Measurements from ENCODE around the gene RAD51B. TPM values are rescaled to one million over a fixed set of nuclear protein-coding genes. Genes with fewer than 3 reads are reported as not detected.

Gene RAD51B
- total RNA-seq, 1 experiment from 2014 or later: 16.7 TPM

- Histone ChIP-seq H3K27me3 (ENCODE audit: insufficient read depth, low read length) (no peaks in the 10 kb centered on the region), H2BK20ac (ENCODE audit: low read depth, low read length, poor library complexity, severe bottlenecking) (no peak overlapping the region), H3K79me2 (ENCODE audit: insufficient read depth, low read length) (no peaks in the 10 kb centered on the region), H3K4me2 (ENCODE audit: insufficient read depth, insufficient read length, low read length) (no peak overlapping the region), H3K23ac (ENCODE audit: insufficient read length, low read depth, low read length) (no peak overlapping the region), H2BK5ac (ENCODE audit: insufficient read length, low read length) (no peak overlapping the region), H4K91ac (ENCODE audit: insufficient read length, low read depth, low read length) (no peak overlapping the region), H3K23me2 (ENCODE audit: insufficient read length, low read depth, low read length, poor library complexity, severe bottlenecking) (no peaks in the 10 kb centered on the region), H2AFZ (ENCODE audit: low read length) (no peak overlapping the region), H3K18ac (ENCODE audit: insufficient read length, low read depth, low read length) (no peak overlapping the region), H4K8ac (replicated peaks; ENCODE audit: insufficient read length, low read depth, low read length) (no peak overlapping the region), H3K27ac (ENCODE audit: insufficient read length, low read depth, low read length) (no peak overlapping the region), H2BK12ac (ENCODE audit: insufficient read length, low read depth, low read length) (no peak overlapping the region), H2BK120ac (ENCODE audit: low read depth, low read length, poor library complexity, severe bottlenecking) (no peak overlapping the region), H4K20me1 (ENCODE audit: control insufficient read depth, insufficient read depth, insufficient read length) (no peaks in the 10 kb centered on the region), H3K9me3 (ENCODE audit: control insufficient read depth, low read depth, low read length) (no peaks in the 10 kb centered on the region), H3K4me1 (ENCODE audit: insufficient read depth, low read length) (peaks cover 5% of the 10 kb centered on the region; the same call in 1 of the 2 replicates), H3K79me1 (ENCODE audit: insufficient read depth, low read depth, low read length, poor library complexity, severe bottlenecking) (no peaks in the 10 kb centered on the region), H3K14ac (ENCODE audit: insufficient read depth, low read length) (no peak overlapping the region), H3K56ac (ENCODE audit: insufficient read length, low read depth, low read length) (no peak overlapping the region), H3K9ac (ENCODE audit: extremely low read depth, insufficient read length, low read length) (no peak overlapping the region), H4K5ac (ENCODE audit: insufficient read length, low read depth, low read length) (no peak overlapping the region), H3T11ph (ENCODE audit: low read length) (no peak overlapping the region), H2AK5ac (ENCODE audit: insufficient read length, low read length) (no peak overlapping the region), H3K4ac (ENCODE audit: low read depth, low read length) (no peak overlapping the region), H2BK15ac (ENCODE audit: low read depth, low read length) (no peak overlapping the region)
- H3K4me1 Mint-ChIP-seq: peaks cover 27 to 30% of the 10 kb centered on the region in 2 experiments
- H3K4me3 Mint-ChIP-seq: no peak overlapping the region
- no peak for DNase-seq
- TF ChIP-seq CTCF (conservative IDR thresholded peaks at IDR 0.05): no peak
- no CpG with 5 or more reads among the region's 5 CpGs for WGBS (ENCODE audit: extremely low coverage, insufficient read length, low lambda C conversion rate)
- no peak overlapping the region for H3K27ac Mint-ChIP-seq
- no peaks in the 10 kb centered on the region for H3K27me3 Mint-ChIP-seq (ENCODE audit: low read depth)
- H3K9me3 Mint-ChIP-seq: peaks cover 9 to 11% of the 10 kb centered on the region in 2 experiments; a peak in 4 of 5 replicates
- peaks cover 0 to 2% (median 2%) of the 10 kb centered on the region in 3 experiments; a peak in 3 of 7 replicates for H3K36me3 Mint-ChIP-seq (ENCODE audit: insufficient read depth in 1 of 3, low read depth in 3 of 3)
Observed at GRCh38 chr14:68088451-68088854, 268.9 kb downstream of the RAD51B start.
